H1 (cell line): ENCODE results near the gene TAX1BP1. TPM values are rescaled to one million over a fixed set of nuclear protein-coding genes. Genes with fewer than 3 reads are reported as not detected.

Experiments
- CTCF ChIA-PET: fragments of 300-600 bp; sonication (Branson Sonifier 250); formaldehyde crosslinking; loops from one replicate; lab custom pipeline; 2021; ENCODE audit not compliant: partially characterized antibody; lab: Charles Lee
- POLR2A ChIA-PET: fragments of 300-600 bp; sonication (Branson Sonifier 250); formaldehyde crosslinking; loops from one replicate; lab custom pipeline; 2021; ENCODE audit warnings: inconsistent platforms; ENCODE audit not compliant: partially characterized antibody; lab: Charles Lee
- DNase-seq, 2 experiments: peaks; one replicate each; pipeline versions ENCODE4 v3.0.0 to v3.0.0-alpha.2; 2010 to 2022; ENCODE audit warnings: low spot score in 2 of 2, low read depth in 1 of 2, mixed read lengths in 1 of 2
- FAIRE-seq: peaks from 2 replicates; lab custom pipeline; 2011; peaks lifted over from hg19 to GRCh38; lab: Jason Lieb, UNC
- H2AFZ ChIP-seq: 2 replicates; pipeline ENCODE4 v1.8.1; 2012; ENCODE audit warnings: low read length, inconsistent platforms
- H2AK5ac ChIP-seq: 2 replicates; pipeline ENCODE4 v1.6.1; 2013; ENCODE audit warnings: low read depth, low read length
- H2BK120ac ChIP-seq: replicated peaks from 2 replicates; pipeline ENCODE3; 2013; ENCODE audit warnings: low read depth, low read length, inconsistent platforms
- H2BK12ac ChIP-seq: 2 replicates; pipeline ENCODE4 v1.6.1; 2013; ENCODE audit warnings: low read depth, low read length
- H2BK15ac ChIP-seq: 2 replicates; pipeline ENCODE4 v1.6.1; 2013; ENCODE audit warnings: low read length
- H2BK20ac ChIP-seq: 2 replicates; pipeline ENCODE4 v1.6.1; 2013; ENCODE audit warnings: low read length
- H2BK5ac ChIP-seq: 2 replicates; pipeline ENCODE4 v1.6.1; 2013; ENCODE audit warnings: low read depth, low read length
- H3K14ac ChIP-seq: 2 replicates; pipeline ENCODE4 v1.6.1; 2013; ENCODE audit warnings: inconsistent platforms; ENCODE audit not compliant: insufficient read length
- H3K18ac ChIP-seq: 2 replicates; pipeline ENCODE4 v1.6.1; 2013; ENCODE audit warnings: low read length; ENCODE audit errors: extremely low read depth
- H3K23ac ChIP-seq: 2 replicates; pipeline ENCODE4 v1.6.1; 2013; ENCODE audit warnings: inconsistent platforms; ENCODE audit not compliant: insufficient read length
- H3K23me2 ChIP-seq: 2 replicates; pipeline ENCODE4 v1.6.1; 2013; ENCODE audit warnings: low read depth, low read length
- H3K27ac ChIP-seq: 2 replicates; pipeline ENCODE4 v1.6.1; 2011; ENCODE audit warnings: low read depth, low read length, inconsistent platforms
- H3K27me3 ChIP-seq, 4 experiments: replicated peaks in 1 of 4; 1 replicate in 1 of 4; 2 replicates in 3 of 4; pipeline versions ENCODE4 v1.6.1 to v1.8.1; 2011 to 2013; ENCODE audit warnings: low read length in 3 of 4, mild to moderate bottlenecking in 3 of 4, inconsistent platforms in 2 of 4, mixed read lengths in 2 of 4, moderate library complexity in 1 of 4; ENCODE audit not compliant: control insufficient read depth in 3 of 4, insufficient read depth in 3 of 4; ENCODE audit errors: extremely low read depth in 1 of 4
- H3K36me3 ChIP-seq, 4 experiments: 2 replicates each; pipeline versions ENCODE4 v1.6.1 to v1.8.1; 2011 to 2013; ENCODE audit warnings: mild to moderate bottlenecking in 4 of 4, low read length in 3 of 4, moderate library complexity in 2 of 4, control low read depth in 1 of 4, inconsistent platforms in 1 of 4; ENCODE audit not compliant: insufficient read depth in 4 of 4, control insufficient read depth in 2 of 4
- H3K4ac ChIP-seq: replicated peaks from 2 replicates; pipeline ENCODE3; 2013; ENCODE audit warnings: low read length, low read depth, mixed read lengths, inconsistent platforms; ENCODE audit not compliant: insufficient read length
- H3K4me1 ChIP-seq, 4 experiments: replicated peaks in 1 of 4; 1 replicate in 1 of 4; 2 replicates in 3 of 4; pipeline versions ENCODE4 v1.6.1 to v1.8.1; 2011 to 2013; ENCODE audit warnings: low read length in 3 of 4, inconsistent platforms in 2 of 4, mixed read lengths in 1 of 4; ENCODE audit not compliant: insufficient read depth in 4 of 4, control insufficient read depth in 3 of 4
- H3K4me2 ChIP-seq, 2 experiments: 2 replicates each; pipeline versions ENCODE4 v1.6.1 to v1.8.1; 2011 to 2013; ENCODE audit warnings: low read depth in 2 of 2, low read length in 2 of 2, control low read depth in 1 of 2, inconsistent platforms in 1 of 2, mild to moderate bottlenecking in 1 of 2; ENCODE audit not compliant: insufficient read depth in 1 of 2
- H3K4me3 ChIP-seq, 4 experiments: fragments of 200-600, 300-600 bp in 1 of 4; sonication (generic), shearing (Covaris generic), sonication (Bioruptor Twin) in 1 of 4; 2 replicates each; pipeline versions ENCODE4 v1.5.1 to v1.8.1; 2011 to 2016; ENCODE audit warnings: low read length in 4 of 4, low read depth in 3 of 4, control low read depth in 2 of 4, inconsistent platforms in 2 of 4, mild to moderate bottlenecking in 2 of 4, mixed read lengths in 1 of 4, moderate library complexity in 1 of 4; ENCODE audit not compliant: insufficient read depth in 2 of 4; ENCODE audit errors: extremely low read depth in 1 of 4
- H3K56ac ChIP-seq: replicated peaks from 2 replicates; pipeline ENCODE3; 2013; ENCODE audit warnings: low read depth, mild to moderate bottlenecking, mixed read lengths, low read length, inconsistent platforms; ENCODE audit not compliant: insufficient read length
- H3K79me1 ChIP-seq: 2 replicates; pipeline ENCODE4 v1.6.1; 2013; ENCODE audit warnings: low read depth, low read length, control low read depth
- H3K79me2 ChIP-seq, 2 experiments: 2 replicates each; pipeline versions ENCODE4 v1.6.1 to v1.8.1; 2012 to 2013; ENCODE audit warnings: low read length in 2 of 2, mild to moderate bottlenecking in 2 of 2, inconsistent platforms in 1 of 2; ENCODE audit not compliant: insufficient read depth in 2 of 2, control insufficient read depth in 1 of 2
- H3K9ac ChIP-seq, 4 experiments: replicated peaks in 1 of 4; 1 replicate in 1 of 4; 2 replicates in 3 of 4; pipeline versions ENCODE4 v1.6.1 to v1.8.1; 2011 to 2013; ENCODE audit warnings: low read depth in 3 of 4, low read length in 3 of 4, control low read depth in 2 of 4, mild to moderate bottlenecking in 2 of 4, moderate library complexity in 2 of 4, inconsistent platforms in 1 of 4; ENCODE audit errors: extremely low read depth in 1 of 4
- H3K9me3 ChIP-seq, 2 experiments: 2 replicates each; pipeline versions ENCODE4 v1.6.1 to v1.8.1; 2012 to 2013; ENCODE audit warnings: mild to moderate bottlenecking in 2 of 2, moderate library complexity in 2 of 2, control low read depth in 1 of 2, inconsistent platforms in 1 of 2, low read depth in 1 of 2, low read length in 1 of 2, mixed read lengths in 1 of 2; ENCODE audit not compliant: insufficient read depth in 2 of 2
- H4K20me1 ChIP-seq, 2 experiments: replicated peaks in 1 of 2; 2 replicates each; pipeline versions ENCODE3 to v1.8.1; 2011 to 2013; ENCODE audit warnings: inconsistent platforms in 2 of 2, low read length in 2 of 2, mild to moderate bottlenecking in 1 of 2; ENCODE audit not compliant: insufficient read depth in 2 of 2, control insufficient read depth in 1 of 2
- H4K5ac ChIP-seq: 2 replicates; pipeline ENCODE4 v1.6.1; 2013; ENCODE audit warnings: low read length, low read depth, mixed read lengths, inconsistent platforms; ENCODE audit not compliant: insufficient read length
- H4K8ac ChIP-seq: 2 replicates; pipeline ENCODE4 v1.8.0; 2013; ENCODE audit warnings: mild to moderate bottlenecking, moderate library complexity, low read length, inconsistent platforms; ENCODE audit not compliant: insufficient read depth; ENCODE audit errors: extremely low read depth
- H4K91ac ChIP-seq: replicated peaks from 2 replicates; pipeline ENCODE3; 2013; ENCODE audit warnings: low read length, mixed read lengths, inconsistent platforms; ENCODE audit not compliant: insufficient read length
- JUN ChIP-seq: IDR thresholded peaks from 2 replicates; pipeline ENCODE4 v1.6.1; 2011; ENCODE audit warnings: low read depth, mild to moderate bottlenecking, improper control_type of control experiment, low read length
- POLR2AphosphoS5 ChIP-seq: IDR thresholded peaks from 2 replicates; pipeline ENCODE4 v1.6.1; 2011; ENCODE audit warnings: low read depth, low read length
- TCF12 ChIP-seq: IDR thresholded peaks from 2 replicates; pipeline ENCODE4 v1.6.1; 2011; ENCODE audit warnings: low read depth, mild to moderate bottlenecking, low read length
- WGBS, 2 experiments: shearing (Covaris generic) in 1 of 2; methylation state at CpG; one replicate each; pipeline versions ENCODE4 v1.1.6 to v1.1.7; 2013 to 2015; ENCODE audit warnings: low lambda C conversion rate in 2 of 2, mixed read lengths in 2 of 2, inconsistent platforms in 1 of 2, low coverage in 1 of 2, missing lambda C conversion rate in 1 of 2; ENCODE audit not compliant: insufficient replicate concordance in 2 of 2, insufficient coverage in 1 of 2, insufficient read length in 1 of 2; ENCODE audit errors: extremely low coverage in 1 of 2, missing lambda C conversion rate in 1 of 2; 5-methylcytosine and 5-hydroxymethylcytosine counted together
- polyA plus RNA-seq, 7 experiments: library from polyadenylated mRNA; depleted of rRNA in 3 of 7; stranded (reverse) in 5 of 7; unstranded in 2 of 7; fragments of >200 nt in 5 of 7; fragments of 200-250 nt in 2 of 7; gene quantifications; 1 replicate in 5 of 7; 2 replicates in 1 of 7; 4 replicates in 1 of 7; pipeline versions ENCODE4 v1.2.1 to v1.2.3, GENCODE V29; 2011 to 2013; ENCODE audit warnings: missing spikeins in 2 of 7, mixed read lengths in 2 of 7
- total RNA-seq: library from RNA; stranded (reverse); fragmentation: NEBNext Ultra II Directional; extraction: Animal tissue kit (Norgen Biotek cat#: 25700); gene quantifications from 2 replicates; pipeline ENCODE4 v1.2.1, GENCODE V29; 2021

TAX1BP1 gene
- total and polyA plus RNA-seq, 2 of the 8 experiments (the other 6 are each of a cell fraction or from before 2014, with no cell fraction given): 56.0 to 62.7 TPM

- Histone ChIP-seq H3K9ac (no peak overlapping the region), H2AK5ac (no peak overlapping the region), H3K18ac (no peak overlapping the region), H3K9me3 (no peaks in the 10 kb centered on the region), H3K4ac (no peak overlapping the region), H3K4me1 (no peaks in the 10 kb centered on the region), H3K27me3 (peaks cover 0 to 15% (median 9%) of the 10 kb centered on the region in 4 experiments; a peak in 3 of 7 replicates), H2BK120ac (no peak overlapping the region), H3K4me3 (no peak overlapping the region), H4K8ac (no peak overlapping the region), H3K79me1 (no peaks in the 10 kb centered on the region; the same call in 1 of the 2 replicates), H3K27ac (no peak overlapping the region), H3K79me2 (no peaks in the 10 kb centered on the region), H3K23ac (no peak overlapping the region), H2BK20ac (no peak overlapping the region), H4K20me1 (peaks cover 0 to 1% of the 10 kb centered on the region in 2 experiments), H3K4me2 (no peak overlapping the region), H4K91ac (no peak overlapping the region), H3K14ac (no peak overlapping the region), H4K5ac (no peak overlapping the region), H2AFZ (no peak overlapping the region), H2BK12ac (no peak overlapping the region), H3K36me3 (no peaks in the 10 kb centered on the region), H3K23me2 (no peaks in the 10 kb centered on the region), H2BK15ac (no peak overlapping the region), H3K56ac (no peak overlapping the region), H2BK5ac (no peak overlapping the region)
- FAIRE-seq (peak; percentile 58), DNase-seq (no peak)
- CTCF ChIA-PET: interaction anchor here (0.9 to 1.0 kb wide), 2 partner anchors 12 to 58 kb away, joined by 3 read pairs; no protein-coding TSS in a partner anchor
- TF ChIP-seq TCF12 (0 out of 2 replicates have a peak, but pooled peaks have one; percentile 14), JUN (no peak), POLR2AphosphoS5 (peak; percentile 88)
- WGBS, 2 experiments: 56% methylated on average over 6 of the region's 6 CpGs; no CpG with 5 or more reads in 1 of the 2 experiments
- POLR2A ChIA-PET: interaction anchor here (1.2 kb wide), 1 partner anchor 13 kb away, joined by 5 read pairs; the partner anchor contains the start of gene TAX1BP1
Observed at GRCh38 chr7:27727058-27727457, 12.9 kb upstream of the TAX1BP1 start.
